ENCODE results near the gene FBF1. TPM values are rescaled to one million over a fixed set of nuclear protein-coding genes. Genes with fewer than 3 reads are reported as not detected.

Gene FBF1
- total RNA-seq, 1 experiment from 2014 or later, result 34.4 TPM

DNA sequence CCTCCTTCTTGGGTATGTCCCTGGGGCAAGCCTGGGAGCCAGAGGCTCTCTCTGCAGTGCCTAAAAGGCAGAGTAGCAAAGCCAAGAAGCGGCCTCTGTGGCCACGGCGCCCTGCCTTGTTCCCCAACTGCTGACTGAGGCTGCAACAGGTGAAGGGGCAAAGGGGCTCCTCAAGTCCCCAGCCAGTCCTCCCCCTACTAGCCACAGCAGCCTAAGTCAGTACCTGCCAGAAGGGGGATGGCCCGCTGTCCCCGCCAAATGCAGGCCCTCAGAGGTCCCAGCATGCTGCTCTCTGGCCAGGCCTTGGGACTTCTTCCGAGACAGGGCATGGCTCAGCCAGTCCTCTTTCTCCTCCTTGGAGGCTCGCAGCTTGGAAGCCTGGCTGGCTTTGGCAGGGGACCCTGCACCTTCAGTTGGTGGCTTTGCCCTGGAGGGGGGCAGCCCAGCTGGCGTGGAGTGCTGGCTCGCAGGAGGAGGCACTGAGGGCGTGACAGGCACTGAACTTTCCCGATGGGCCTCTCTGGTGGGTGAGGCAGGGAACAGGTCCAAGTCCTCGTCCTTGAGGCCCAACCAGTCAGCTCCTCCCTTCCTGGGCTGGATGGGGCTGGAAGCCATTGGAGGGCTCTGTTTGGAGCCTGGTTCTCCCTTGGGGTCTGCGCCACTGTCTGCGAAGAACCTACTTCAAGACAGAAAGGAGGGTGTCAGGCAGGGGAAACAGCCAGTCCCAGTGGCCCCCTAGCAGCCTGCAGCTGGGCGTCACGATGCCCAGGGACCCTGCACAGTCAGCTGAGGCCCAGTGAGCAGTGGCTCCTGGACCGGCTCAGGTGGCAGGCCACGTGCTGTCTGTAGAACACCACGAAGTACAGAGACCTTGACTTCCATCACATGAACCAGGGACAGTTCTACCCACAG lies 17.6 kb downstream of the FBF1 start:
- no peaks in the 10 kb centered on the region for H3K9me3 ChIP-seq (ENCODE audit: low read depth, low read length, poor library complexity, severe bottlenecking)
- intact Hi-C loops (cut with micrococcal nuclease; ENCODE audit: unreplicated experiment), result no loop called here
- peaks cover 20% of the 10 kb centered on the region for H3K36me3 ChIP-seq (ENCODE audit: insufficient read depth, low read length, poor library complexity, severe bottlenecking)
- CTCF ChIA-PET, result no interaction called here
- no peak overlapping the region for H3K4me3 ChIP-seq (ENCODE audit: low read depth, low read length, poor library complexity, severe bottlenecking)
- no TSS peak for BruUV-seq (replicated peaks)
- POLR2A ChIA-PET (ENCODE audit: low non-redundant PET), result no interaction called here
- no peak for DNase-seq (ENCODE audit: low spot score)
- TF ChIP-seq, protein P1, sequence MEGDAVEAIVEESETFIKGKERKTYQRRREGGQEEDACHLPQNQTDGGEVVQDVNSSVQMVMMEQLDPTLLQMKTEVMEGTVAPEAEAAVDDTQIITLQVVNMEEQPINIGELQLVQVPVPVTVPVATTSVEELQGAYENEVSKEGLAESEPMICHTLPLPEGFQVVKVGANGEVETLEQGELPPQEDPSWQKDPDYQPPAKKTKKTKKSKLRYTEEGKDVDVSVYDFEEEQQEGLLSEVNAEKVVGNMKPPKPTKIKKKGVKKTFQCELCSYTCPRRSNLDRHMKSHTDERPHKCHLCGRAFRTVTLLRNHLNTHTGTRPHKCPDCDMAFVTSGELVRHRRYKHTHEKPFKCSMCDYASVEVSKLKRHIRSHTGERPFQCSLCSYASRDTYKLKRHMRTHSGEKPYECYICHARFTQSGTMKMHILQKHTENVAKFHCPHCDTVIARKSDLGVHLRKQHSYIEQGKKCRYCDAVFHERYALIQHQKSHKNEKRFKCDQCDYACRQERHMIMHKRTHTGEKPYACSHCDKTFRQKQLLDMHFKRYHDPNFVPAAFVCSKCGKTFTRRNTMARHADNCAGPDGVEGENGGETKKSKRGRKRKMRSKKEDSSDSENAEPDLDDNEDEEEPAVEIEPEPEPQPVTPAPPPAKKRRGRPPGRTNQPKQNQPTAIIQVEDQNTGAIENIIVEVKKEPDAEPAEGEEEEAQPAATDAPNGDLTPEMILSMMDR (conservative IDR thresholded peaks at IDR 0.05; ENCODE audit: low read depth, low read length), result no peak
- H3K4me1 ChIP-seq (ENCODE audit: insufficient read depth, low read length, poor library complexity, severe bottlenecking), result no peaks in the 10 kb centered on the region
- no peak overlapping the region for H3K27ac ChIP-seq (ENCODE audit: low read depth, low read length, poor library complexity, severe bottlenecking)
- no peaks in the 10 kb centered on the region for H3K27me3 ChIP-seq (replicated peaks; ENCODE audit: insufficient read depth, low read depth, low read length, poor library complexity)

DNA sequence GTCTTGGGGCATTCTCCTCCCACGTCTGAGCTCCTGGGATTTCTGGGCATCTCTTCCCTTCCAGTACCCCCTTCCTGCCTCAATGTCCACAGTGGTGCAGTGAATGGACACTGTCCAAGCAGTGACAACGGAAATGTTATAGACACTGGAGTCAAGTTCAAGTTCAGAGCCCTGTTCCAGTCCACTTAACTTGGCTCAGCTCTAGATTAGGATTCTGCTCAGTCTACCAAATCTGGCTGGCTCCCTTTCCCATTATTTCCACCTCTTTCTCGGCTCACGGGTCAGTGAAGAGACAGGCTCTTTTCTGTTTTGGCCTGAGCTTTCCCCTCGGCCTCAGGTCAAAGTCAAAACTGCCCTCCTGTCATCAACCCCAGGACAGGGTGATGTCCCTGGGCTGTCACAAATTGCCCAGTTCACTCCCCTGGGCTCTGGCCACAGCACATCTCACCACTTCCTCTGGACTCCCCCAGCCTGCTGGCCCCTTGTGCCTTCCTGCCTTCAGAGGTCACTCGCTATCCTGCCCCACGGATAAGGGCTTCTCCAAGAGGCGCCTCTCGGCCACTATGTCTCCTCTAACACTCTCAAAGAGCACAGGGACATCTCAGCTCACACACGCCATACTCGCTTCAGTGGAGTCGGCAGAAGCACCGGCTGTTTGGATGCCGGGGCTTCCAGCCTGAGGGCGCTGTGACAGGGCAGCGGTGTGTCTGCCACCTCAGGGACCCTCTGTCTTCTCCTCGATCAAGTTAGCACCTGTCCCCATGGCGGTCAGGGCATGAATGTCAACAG lies 18.5 kb downstream of the FBF1 start:
- intact Hi-C loops (cut with micrococcal nuclease; ENCODE audit: unreplicated experiment), result no loop called here
- no peaks in the 10 kb centered on the region for H3K27me3 ChIP-seq (replicated peaks; ENCODE audit: insufficient read depth, low read depth, low read length, poor library complexity)
- DNase-seq (ENCODE audit: low spot score), result no peak
- no peak for TF ChIP-seq EZH2 (IDR thresholded peaks at IDR 0.05; ENCODE audit: borderline replicate concordance, low read depth, low read length, poor library complexity, severe bottlenecking)
- TF ChIP-seq, protein P1 (conservative IDR thresholded peaks at IDR 0.05; ENCODE audit: low read depth, low read length), result no peak
- H3K4me3 ChIP-seq (ENCODE audit: low read depth, low read length, poor library complexity, severe bottlenecking), result no peak overlapping the region
- no peaks in the 10 kb centered on the region for H3K4me1 ChIP-seq (ENCODE audit: insufficient read depth, low read length, poor library complexity, severe bottlenecking)
- peaks cover 20% of the 10 kb centered on the region for H3K36me3 ChIP-seq (ENCODE audit: insufficient read depth, low read length, poor library complexity, severe bottlenecking)
- H3K27ac ChIP-seq (ENCODE audit: low read depth, low read length, poor library complexity, severe bottlenecking), result no peak overlapping the region
- ChIA-PET POLR2A (ENCODE audit: low non-redundant PET) (no interaction called here), CTCF (no interaction called here)
- no TSS peak for BruUV-seq (replicated peaks)
- H3K9me3 ChIP-seq (ENCODE audit: low read depth, low read length, poor library complexity, severe bottlenecking), result no peaks in the 10 kb centered on the region

DNA sequence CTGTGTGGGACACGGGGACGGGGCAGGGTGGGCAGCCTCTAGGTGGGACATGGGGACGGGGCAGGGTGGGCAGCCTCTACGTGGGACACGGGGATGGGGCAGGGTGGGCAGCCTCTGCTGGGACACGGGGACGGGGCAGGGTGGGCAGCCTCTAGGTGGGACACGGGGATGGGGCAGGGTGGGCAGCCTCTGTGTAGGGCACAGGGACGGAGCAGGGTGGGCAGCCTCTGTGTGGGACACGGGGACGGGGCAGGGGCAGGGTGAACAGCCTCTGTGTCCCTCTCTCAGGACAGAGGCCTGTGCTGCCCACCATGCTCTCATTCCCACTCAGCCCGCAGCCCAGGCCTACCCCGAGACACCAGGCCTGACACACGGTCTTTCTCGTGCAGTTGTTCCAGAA lies 19.2 kb downstream of the FBF1 start:
- Histone ChIP-seq H3K27ac (ENCODE audit: low read depth, low read length, poor library complexity, severe bottlenecking) (no peak overlapping the region), H3K36me3 (ENCODE audit: insufficient read depth, low read length, poor library complexity, severe bottlenecking) (peaks cover 20% of the 10 kb centered on the region), H3K4me3 (ENCODE audit: low read depth, low read length, poor library complexity, severe bottlenecking) (no peak overlapping the region), H3K4me1 (ENCODE audit: insufficient read depth, low read length, poor library complexity, severe bottlenecking) (no peaks in the 10 kb centered on the region), H3K27me3 (replicated peaks; ENCODE audit: insufficient read depth, low read depth, low read length, poor library complexity) (no peaks in the 10 kb centered on the region), H3K9me3 (ENCODE audit: low read depth, low read length, poor library complexity, severe bottlenecking) (no peaks in the 10 kb centered on the region)
- no TSS peak for BruUV-seq (replicated peaks)
- intact Hi-C loops (cut with micrococcal nuclease; ENCODE audit: unreplicated experiment), result no loop called here
- no peak for DNase-seq (ENCODE audit: low spot score)
- CTCF ChIA-PET, result no interaction called here
- POLR2A ChIA-PET (ENCODE audit: low non-redundant PET), result no interaction called here
- TF ChIP-seq EZH2 (IDR thresholded peaks at IDR 0.05; ENCODE audit: borderline replicate concordance, low read depth, low read length, poor library complexity, severe bottlenecking), result no peak
- TF ChIP-seq, protein P1 (conservative IDR thresholded peaks at IDR 0.05; ENCODE audit: low read depth, low read length), result no peak

Data from A673 (cell line).